Measurements from ENCODE around the gene POU4F2.
"Not testable (repeated sequence)": the region's sequence is repeated elsewhere in the genome, so short reads cannot be mapped to it uniquely, and the experiment has no call there.

The POU4F2 gene

GRCh38 chr4:146661367-146661766 is 22.7 kb downstream of the POU4F2 start:
- DNase-seq = peak; percentile 47

- not testable (repeated sequence) for DNase-seq
Observed at GRCh38 chr4:146663968-146664311, 25.2 kb downstream of the POU4F2 start.

GRCh38 chr4:146674829-146675570 is 36.3 kb downstream of the POU4F2 start:
- no peak for DNase-seq
